HG03280 (cell line): ENCODE data around the gene SLC9C1.

Source experiments
- ATAC-seq: cut with Tn5 transposase; IDR thresholded peaks from one replicate; pipeline ENCODE4 v1.9.1; 2021; ENCODE audit warnings: mild to moderate bottlenecking, moderate library complexity; ENCODE audit not compliant: unreplicated experiment

SLC9C1 gene

GRCh38 chr3:112132975-112133448 is 161.0 kb downstream of the SLC9C1 start, which contains the start of gene GCSAM:
TSS of gene GCSAM (minus strand) at chr3:112133248. CDS start at chr3:112133120, 128 bp downstream.
- ATAC-seq = peak; percentile 60

- no peak for ATAC-seq
Measured at GRCh38 chr3:112132554-112132953, 161.5 kb downstream of the SLC9C1 start.

- no peak for ATAC-seq
Measured at GRCh38 chr3:112132088-112132487, 161.9 kb downstream of the SLC9C1 start.

DNA sequence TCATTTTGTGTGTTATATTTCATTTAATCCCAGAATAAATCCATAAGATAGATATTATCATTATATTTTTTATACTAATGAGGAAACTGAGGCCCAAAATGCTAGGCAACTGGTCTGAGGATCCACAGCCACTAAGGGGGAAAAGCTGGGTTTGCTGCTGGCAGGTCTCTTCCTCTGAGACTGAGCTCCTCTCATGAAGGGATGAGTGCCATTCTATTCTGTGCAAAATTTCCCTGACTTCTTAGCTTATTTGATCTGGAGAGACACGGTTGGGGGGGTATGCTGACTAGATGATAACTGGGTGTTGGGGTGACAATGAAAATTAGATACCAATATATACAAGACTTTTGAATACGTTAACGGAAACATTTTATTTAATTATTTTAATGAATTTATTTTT is 162.9 kb downstream of the SLC9C1 start:
- ATAC-seq = no peak

- ATAC-seq = no peak
Measured at GRCh38 chr3:112130638-112130993, 163.4 kb downstream of the SLC9C1 start.

DNA sequence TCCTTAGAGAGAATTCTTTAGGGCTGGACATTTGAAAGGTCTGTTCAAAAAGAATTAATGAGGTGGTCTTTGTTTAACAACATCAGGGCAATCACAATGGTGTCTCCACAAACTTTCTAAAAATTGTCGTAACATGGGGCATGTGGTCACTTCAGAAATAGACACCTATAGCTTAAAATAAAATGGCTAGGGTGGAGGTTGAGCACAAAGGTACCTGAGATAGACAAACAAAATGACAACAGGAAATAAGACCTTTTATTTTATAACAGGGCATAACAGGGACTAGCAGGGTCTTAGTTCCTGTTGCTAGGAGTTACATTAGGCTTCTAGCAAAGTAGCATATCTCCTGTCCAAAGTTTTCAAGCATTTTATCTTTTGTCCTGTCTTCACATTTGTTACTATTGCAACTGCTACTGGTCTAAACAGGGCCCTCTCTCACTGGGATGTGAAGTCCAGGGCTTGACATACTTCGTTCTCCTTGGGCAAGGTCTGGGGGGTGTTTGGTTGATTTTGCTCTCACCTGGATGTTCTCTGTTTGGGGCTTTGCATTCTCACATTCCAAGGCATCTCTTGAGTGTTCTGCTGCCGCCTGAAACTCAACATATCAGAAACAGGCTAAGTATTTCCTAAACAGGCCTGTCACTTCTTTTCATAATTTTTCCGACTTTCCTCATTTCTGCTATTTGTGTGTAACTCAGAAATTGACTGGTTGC is 163.9 kb downstream of the SLC9C1 start:
- no peak for ATAC-seq

DNA sequence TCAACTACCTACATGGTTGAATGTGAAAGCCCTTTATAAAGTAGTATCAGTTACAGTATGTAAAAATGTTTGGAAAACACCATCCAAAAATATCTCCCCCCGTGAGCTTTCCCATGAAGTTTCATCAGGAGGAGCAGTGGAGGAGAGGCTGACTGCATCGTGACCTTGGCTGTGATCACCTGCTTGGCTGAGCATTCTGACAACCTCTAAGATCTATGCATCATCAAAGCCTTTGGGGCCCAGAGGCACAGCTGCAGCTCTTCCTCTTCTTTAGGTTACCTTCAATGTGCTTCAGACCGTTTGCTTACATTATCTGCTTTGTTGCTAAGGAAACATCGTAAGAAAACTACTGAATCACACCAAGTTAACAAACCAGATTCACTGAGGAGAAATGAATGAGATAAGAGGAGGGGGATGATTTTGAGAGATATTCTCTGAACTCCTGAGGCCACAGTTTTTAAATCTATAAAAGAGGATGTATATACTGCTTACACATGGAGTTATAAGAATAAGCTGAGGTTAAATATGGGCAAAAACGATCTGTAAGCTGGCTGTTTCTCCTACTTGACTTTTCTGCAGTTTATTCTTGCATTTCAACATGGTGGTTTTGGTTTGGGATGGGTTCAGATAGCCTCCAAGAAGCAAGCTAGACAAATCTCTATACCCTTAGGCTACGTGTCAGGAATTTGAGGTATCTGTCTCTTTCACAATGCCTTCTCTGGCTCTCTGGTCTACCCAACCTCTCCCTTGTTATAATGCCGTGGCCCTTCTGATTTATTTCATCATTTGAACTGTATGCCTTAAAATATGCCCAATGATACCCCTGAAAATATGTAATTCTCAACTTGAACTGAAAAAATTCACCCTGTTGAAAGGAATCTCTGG is 164.9 kb downstream of the SLC9C1 start:
- ATAC-seq = peak; percentile 65

DNA sequence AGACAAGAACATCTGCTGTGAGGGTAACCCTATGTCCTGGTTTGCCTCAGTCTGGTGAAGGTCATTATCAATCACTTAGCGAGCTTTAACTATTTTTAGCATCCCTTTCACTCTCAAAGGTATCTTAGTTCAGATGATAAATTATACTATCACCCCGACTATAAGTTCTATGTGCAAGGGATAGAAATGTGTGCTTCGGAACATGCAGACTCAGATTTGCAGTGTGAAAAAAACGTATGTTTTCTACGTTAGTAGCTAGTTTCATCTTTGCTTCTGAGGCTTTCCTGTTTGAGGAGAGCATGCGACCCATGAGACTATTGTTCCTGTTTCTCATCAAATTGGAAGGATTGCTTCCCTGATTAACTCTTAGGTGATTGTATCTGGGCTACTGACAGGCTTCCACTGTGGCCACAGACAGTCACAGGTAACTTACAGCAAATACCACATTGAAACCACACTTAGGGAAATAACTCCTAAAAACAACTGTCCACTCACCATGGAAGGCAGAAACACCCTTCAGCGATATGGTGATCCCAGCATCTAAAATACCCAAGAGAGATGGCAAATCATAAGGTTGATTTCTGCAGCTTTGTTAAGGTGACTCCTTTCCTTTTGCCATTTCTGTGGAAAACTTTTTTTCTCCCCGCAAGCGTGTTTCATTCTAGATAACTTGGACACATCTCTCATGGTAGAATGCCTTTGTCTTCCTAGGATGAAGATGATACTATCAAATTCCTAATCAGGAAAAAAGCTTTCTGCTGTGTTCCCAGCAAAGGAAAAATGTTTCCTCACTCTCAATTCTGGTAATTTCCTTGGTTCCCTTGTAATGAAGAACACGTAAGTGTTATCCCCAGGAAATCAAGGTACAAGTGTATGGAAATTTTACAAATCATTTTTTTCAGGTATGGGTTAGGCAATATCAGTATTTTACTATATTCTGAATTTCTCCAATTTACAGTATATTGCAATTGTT is 166.2 kb downstream of the SLC9C1 start:
- no peak for ATAC-seq

DNA sequence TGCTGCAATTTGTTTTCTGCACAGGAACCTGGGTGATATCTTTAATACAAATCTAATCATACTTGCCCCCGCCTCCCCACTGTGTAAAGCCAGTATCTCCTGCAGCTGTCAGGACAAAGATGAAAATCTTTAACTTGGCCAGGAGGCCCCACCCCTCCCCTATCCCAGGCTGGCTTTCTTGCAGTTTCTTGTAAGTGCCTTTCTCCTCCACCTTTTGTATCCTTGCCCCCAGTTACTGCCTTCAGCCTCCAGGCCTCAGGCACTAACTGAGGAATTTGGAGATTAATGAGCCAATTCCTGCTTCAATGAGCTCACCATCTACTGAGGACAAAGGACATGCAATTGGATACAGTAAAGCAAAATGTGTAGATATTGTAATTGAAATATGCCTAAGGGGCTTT is 167.5 kb downstream of the SLC9C1 start:
- no peak for ATAC-seq

GRCh38 chr3:112124907-112125607 is 169.0 kb downstream of the SLC9C1 start:
- no peak for ATAC-seq

GRCh38 chr3:112123548-112123947 is 170.5 kb downstream of the SLC9C1 start:
- ATAC-seq = no peak

DNA sequence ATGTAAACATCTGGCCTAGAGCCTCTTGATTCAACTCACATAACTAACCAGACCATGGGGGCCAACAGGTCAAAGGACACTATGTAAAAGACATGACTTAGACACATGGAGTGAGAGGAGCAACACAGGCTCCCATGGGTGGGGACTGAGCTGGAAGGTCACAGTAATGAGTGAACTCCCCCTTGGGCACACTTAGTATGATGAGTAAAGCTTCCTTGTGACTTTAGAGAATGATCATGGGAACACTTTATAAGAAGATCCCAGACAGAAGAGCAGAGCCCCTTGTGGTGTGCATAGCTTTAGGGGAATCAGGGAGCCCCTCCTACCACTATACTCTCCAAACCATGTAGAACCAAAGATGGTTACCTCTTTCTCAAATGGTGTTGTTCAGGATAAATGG is 171.1 kb downstream of the SLC9C1 start:
- no peak for ATAC-seq

DNA sequence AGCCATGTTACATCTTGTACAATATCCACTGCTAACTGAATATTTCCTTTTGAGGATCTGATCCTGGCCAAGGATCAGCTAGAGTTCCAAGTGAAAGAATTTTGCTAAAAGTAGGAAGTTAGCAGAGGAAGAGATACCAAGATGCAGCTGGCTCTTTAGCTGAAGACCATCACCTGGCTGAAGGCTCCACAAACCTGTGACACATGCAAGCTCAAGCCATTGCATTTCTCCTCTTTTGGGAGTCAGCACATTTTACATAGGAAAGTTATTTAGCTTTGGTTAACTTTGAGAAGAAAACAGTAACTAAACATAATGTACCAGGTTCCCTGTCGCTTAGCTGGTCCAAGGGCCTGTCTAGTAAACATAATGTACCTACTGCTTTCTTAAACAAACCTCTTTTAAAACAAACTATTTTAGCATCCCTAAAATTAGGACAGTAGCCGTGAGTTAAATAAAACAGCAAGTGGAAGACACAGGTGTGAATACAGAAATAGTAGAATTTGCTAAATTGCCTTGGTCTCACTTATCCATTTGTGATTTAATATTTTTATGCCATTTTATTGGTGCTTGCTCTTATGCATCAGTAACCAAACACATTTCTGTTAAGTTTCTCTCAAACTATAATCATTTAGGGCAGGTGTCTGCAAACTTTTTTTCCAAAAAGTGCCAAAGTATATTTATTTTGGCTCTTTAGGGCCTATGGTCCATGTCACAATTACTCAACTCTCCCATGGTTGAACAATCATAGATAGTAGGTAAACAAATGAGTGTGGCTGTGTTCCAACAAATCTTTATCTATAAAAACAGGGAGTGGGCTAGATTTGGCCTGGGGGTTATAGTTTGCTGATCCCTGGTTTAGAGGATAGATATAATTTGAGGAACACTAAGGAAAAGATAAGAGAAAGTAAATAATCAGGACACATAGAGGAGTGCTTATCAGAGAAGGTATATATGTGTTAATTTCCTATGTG is 172.2 kb downstream of the SLC9C1 start:
- no peak for ATAC-seq

GRCh38 chr3:112119962-112120836 is 173.8 kb downstream of the SLC9C1 start:
- no peak for ATAC-seq

DNA sequence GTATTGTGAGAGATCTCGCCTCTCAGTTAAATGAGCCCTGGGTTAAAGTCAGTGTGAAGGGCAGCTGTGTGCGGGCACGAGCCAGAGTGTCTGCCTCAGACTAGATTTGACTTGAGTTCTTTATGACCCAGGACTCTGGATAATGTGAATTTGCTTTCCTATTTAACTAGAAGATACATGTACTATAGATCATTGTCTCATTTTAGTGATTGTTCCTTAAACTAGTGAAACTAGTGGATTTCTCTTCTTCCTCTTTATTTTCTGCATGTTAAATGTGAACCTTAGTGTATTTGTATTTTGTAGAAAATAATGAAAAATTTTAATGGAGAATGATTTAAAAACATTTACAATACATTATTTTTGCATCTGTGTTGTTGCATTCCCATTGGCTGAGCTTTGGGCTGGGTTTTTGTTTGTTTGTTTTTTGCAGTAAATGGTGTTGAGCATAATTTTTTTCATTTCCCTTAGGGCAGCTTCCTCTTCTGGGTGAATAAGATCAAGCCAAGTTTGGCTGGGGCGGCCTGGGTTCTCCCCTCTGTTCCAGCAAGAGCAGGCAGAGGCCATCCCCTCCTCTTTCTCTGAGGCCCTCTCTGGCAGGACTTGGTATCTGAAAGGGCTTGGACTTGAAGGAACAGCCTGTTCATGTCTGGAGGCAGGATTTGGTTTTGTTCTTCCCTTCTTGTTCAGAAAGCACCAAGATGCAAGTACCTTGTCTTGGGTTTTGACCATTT is 176.0 kb downstream of the SLC9C1 start:
- ATAC-seq = no peak

GRCh38 chr3:112117415-112117814 is 176.6 kb downstream of the SLC9C1 start:
- ATAC-seq = no peak

- no peak for ATAC-seq
Measured at GRCh38 chr3:112116748-112117186, 177.2 kb downstream of the SLC9C1 start.
